Mesothelial cell of epicardium (in vitro differentiated cells): Measurements from ENCODE around the gene STX8. TPM values are rescaled to one million over a fixed set of nuclear protein-coding genes. Genes with fewer than 3 reads are reported as not detected.

ENCODE experiments used
- DNase-seq, 2 experiments: peaks; one replicate each; pipeline ENCODE4 v3.0.0; 2021; ENCODE audit warnings: low spot score in 2 of 2; ENCODE audit not compliant: unreplicated experiment in 2 of 2
- H3K27ac Mint-ChIP-seq: 2 replicates; pipeline ENCODE4 v1.8.0; 2021; ENCODE audit warnings: mixed read lengths
- H3K27me3 Mint-ChIP-seq: 2 replicates; pipeline ENCODE4 v1.8.0; 2021; ENCODE audit warnings: low read depth, mixed read lengths
- H3K36me3 Mint-ChIP-seq: 2 replicates; pipeline ENCODE4 v1.8.0; 2021; ENCODE audit warnings: mixed read lengths
- H3K4me1 Mint-ChIP-seq: 2 replicates; pipeline ENCODE4 v1.8.0; 2021; ENCODE audit warnings: mixed read lengths
- H3K4me3 Mint-ChIP-seq: 2 replicates; pipeline ENCODE4 v1.8.0; 2021; ENCODE audit warnings: mild to moderate bottlenecking, moderate library complexity, mixed read lengths
- H3K9me3 Mint-ChIP-seq: 2 replicates; pipeline ENCODE4 v1.8.0; 2021; ENCODE audit warnings: mixed read lengths
- CTCF ChIP-seq: fragments of 200-600 bp; sonication (generic); IDR thresholded peaks from one replicate; pipeline ENCODE4 v1.5.0; 2021; ENCODE audit warnings: antibody characterized with exemption; ENCODE audit not compliant: unreplicated experiment
- total RNA-seq: library from RNA; stranded (reverse); gene quantifications from 3 replicates; pipeline ENCODE4 v1.2.1, GENCODE V29; 2021

The STX8 gene
- total RNA-seq, 1 donor from 2014 or later = 53.3 TPM

DNA sequence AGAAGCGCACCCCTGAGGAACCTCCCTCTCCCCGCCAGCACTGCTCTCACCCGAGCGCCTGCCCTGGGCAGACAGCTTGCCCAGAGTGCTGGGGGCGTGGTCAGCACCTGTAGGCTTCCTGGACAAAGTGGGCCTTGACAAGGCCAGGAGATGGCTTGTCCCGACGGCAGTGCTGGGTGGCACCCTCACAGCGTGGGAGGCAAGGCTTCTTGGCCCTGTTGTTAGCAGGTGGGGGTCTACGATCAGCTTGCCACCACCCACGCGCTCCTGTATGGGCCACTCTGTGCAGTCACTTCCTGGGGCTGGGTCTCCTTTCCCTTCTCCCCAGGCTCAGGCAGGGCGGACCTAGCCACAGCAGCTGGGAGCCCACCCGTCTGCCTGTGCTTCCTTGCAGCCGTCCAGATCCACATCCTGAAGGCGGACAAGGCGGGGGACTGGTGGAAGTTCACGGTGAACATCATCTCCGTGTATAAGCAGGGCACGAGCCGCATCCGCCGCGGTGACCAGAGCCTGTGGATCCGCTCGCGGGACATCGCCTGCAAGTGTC is 336.3 kb downstream of the STX8 start:
- no peak overlapping the region for H3K27ac Mint-ChIP-seq
- H3K36me3 Mint-ChIP-seq = no peaks in the 10 kb centered on the region
- H3K4me3 Mint-ChIP-seq = peak overlapping the region; percentile 63

DNA sequence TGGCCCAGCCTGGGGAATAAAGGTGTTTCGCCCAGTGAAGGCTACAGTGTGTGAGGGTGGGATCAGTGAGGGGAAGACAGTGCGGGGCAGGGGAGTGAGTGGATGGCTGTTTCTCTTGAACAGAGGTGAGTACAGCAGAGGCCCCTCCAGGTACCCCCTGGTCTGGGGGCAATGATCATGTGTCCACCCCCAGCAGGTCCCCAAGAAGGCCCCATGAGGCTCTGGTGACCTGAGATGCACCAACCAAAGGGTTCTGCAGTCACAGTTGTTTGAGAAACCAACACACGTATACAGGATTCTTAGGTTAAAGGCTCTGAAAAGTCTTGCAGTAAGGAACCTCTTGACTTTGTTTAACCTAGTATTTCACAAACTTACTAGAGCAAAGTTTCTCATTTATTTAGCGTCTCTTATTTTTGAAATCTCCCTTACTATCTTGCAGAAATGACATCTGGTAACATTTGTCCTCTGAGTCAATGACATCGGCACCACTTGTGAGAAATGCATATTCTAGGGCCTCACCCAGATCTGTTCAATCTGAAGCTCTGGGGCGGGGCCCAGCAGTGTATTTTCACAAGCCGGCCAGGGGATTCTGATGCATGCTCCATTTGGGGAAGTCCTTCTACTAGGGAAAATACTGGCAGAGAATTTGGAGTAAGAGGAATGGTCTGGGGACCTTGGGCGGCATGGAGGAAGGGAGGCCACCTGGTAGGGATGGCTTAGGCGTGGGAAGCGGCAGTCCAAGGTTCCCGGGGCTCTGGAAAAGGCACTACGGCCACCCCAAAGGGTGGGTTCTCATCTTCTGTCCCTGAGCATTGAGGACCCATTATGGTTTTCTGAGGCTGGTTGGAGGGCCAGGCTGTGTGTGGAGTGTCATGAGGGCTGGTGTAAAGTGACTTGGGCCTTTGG is 337.0 kb downstream of the STX8 start:
- H3K27ac Mint-ChIP-seq = no peak overlapping the region
- H3K4me1 Mint-ChIP-seq = peaks cover 23% of the 10 kb centered on the region
- no peaks in the 10 kb centered on the region for H3K9me3 Mint-ChIP-seq
- no peak for DNase-seq
- peaks cover 10% of the 10 kb centered on the region for H3K27me3 Mint-ChIP-seq
- peak overlapping the region; percentile 63 for H3K4me3 Mint-ChIP-seq
- no peaks in the 10 kb centered on the region for H3K36me3 Mint-ChIP-seq
- TF ChIP-seq CTCF = no peak

More for the DNA sequence above, 336.3 kb downstream of the STX8 start:
- Mint-ChIP-seq H3K27me3 (peaks cover 10% of the 10 kb centered on the region), H3K4me1 (peaks cover 17% of the 10 kb centered on the region), H3K9me3 (no peaks in the 10 kb centered on the region)
- no peak for TF ChIP-seq CTCF
- no peak for DNase-seq

DNA sequence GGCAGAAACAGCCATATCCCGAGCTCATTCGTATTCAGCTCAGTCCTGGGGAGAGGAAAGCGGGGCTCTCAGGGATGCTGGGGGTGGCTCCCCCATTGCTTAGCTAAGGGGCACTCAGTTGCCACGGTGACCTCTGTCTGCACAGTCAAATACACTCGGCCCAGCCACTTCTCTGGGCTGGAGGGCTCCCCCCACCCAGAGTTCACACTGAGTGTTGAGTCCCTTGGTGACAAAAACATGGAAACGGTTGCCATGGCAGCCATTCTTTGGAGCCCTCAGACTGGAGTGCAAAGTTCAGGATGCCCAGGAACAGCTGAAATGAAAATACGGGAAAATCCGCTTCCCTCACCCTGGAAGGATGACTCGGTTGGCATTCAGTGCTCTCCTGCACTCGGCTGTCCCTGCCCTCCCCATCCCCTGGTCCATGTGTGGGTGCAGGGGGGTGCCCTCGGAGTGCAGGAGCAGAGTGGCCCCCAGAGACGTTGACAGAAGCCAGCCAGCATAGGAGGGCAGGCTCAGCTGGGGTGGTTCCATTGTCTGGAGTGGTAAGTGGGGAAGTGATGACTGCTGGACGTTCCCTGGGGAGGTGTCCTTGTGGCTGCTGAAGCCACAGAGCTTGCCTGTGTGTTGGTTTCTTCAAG is 337.8 kb downstream of the STX8 start:
- DNase-seq = no peak
- Mint-ChIP-seq H3K9me3 (no peaks in the 10 kb centered on the region), H3K36me3 (no peaks in the 10 kb centered on the region), H3K4me1 (peaks cover 24% of the 10 kb centered on the region), H3K4me3 (no peak overlapping the region), H3K27ac (no peak overlapping the region), H3K27me3 (peaks cover 10% of the 10 kb centered on the region)
- no peak for TF ChIP-seq CTCF

GRCh38 chr17:9237053-9237410 is 338.6 kb downstream of the STX8 start:
- Mint-ChIP-seq H3K9me3 (no peaks in the 10 kb centered on the region), H3K4me3 (no peak overlapping the region), H3K27ac (no peak overlapping the region), H3K36me3 (no peaks in the 10 kb centered on the region), H3K27me3 (peaks cover 10% of the 10 kb centered on the region), H3K4me1 (peaks cover 24% of the 10 kb centered on the region)
- no peak for TF ChIP-seq CTCF
- DNase-seq = no peak

DNA sequence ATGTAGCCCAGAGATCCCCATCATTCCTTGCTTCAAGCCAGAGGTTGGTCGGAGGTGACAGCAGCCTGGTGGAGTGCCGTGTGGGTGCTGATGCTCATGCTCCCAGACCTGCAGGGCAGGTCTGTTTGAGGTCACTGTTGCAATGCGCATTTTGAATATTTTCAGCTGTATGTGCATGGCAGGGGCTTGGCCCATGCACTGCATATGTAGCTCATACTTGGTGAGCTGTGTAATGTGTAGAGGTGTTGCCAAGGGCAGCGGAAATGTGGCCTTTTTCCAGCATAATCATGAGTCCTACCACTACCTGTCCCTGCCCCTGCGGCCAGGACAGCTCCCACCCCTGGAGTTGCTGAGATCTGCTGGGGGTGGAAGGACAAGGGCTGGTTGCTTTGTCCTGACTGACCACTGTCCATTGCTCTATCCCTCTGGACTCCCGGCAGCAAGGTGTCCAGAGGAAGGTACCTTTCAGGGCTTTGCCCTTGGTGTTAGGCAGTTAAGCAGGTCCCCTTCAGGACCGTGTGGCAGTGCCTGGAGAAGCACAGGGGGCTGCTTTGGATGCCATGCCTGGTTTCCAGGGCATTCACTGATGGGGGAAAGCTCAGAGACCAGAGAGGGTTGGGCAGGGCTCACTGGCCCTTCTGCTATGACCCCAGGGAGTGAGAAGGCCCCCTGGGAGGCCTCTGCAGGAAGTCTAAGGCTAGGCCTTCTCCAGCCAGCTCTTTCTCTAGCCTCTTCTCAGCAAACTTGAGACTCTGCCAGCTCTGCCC is 339.2 kb downstream of the STX8 start:
- no peaks in the 10 kb centered on the region for H3K9me3 Mint-ChIP-seq
- H3K4me3 Mint-ChIP-seq = no peak overlapping the region
- no peak for DNase-seq
- H3K27me3 Mint-ChIP-seq = peaks cover 10% of the 10 kb centered on the region
- H3K36me3 Mint-ChIP-seq = no peaks in the 10 kb centered on the region
- no peak overlapping the region for H3K27ac Mint-ChIP-seq
- no peak for TF ChIP-seq CTCF
- H3K4me1 Mint-ChIP-seq = peaks cover 23% of the 10 kb centered on the region
